RWPE2 (cell line): ENCODE data around the gene GAS2L2.

ENCODE experiments used
- ATAC-seq: fragments of 200-7000 bp; cut with Tn5 transposase; 3 replicates; pipeline ENCODE4 v1.9.1; 2021; ENCODE audit warnings: low read depth
- DNase-seq: peaks from one replicate; pipeline ENCODE4 v3.0.0-alpha.2; 2020; ENCODE audit warnings: low spot score
- H3K27ac ChIP-seq: fragments of 450-650 bp; 2 replicates; pipeline ENCODE4 v1.5.1; 2017; ENCODE audit warnings: mild to moderate bottlenecking; ENCODE audit not compliant: poor library complexity, severe bottlenecking
- H3K27me3 ChIP-seq: fragments of 250-450 bp; sonication (Bioruptor Pico); 2 replicates; pipeline ENCODE4 v1.5.1; 2021; ENCODE audit warnings: mild to moderate bottlenecking, moderate library complexity; ENCODE audit not compliant: insufficient read depth, poor library complexity, severe bottlenecking
- H3K36me3 ChIP-seq: fragments of 250-450 bp; sonication (Bioruptor Pico); 2 replicates; pipeline ENCODE4 v1.5.1; 2020; ENCODE audit warnings: low read depth, mild to moderate bottlenecking, moderate library complexity
- H3K4me1 ChIP-seq: fragments of 250-450 bp; sonication (Bioruptor Pico); 2 replicates; pipeline ENCODE4 v1.5.1; 2021; ENCODE audit warnings: mild to moderate bottlenecking, moderate library complexity; ENCODE audit not compliant: insufficient read depth, poor library complexity, severe bottlenecking
- H3K4me3 ChIP-seq: fragments of 250-450 bp; sonication (Bioruptor Pico); 2 replicates; pipeline ENCODE4 v1.5.1; 2021; ENCODE audit warnings: mild to moderate bottlenecking, moderate library complexity; ENCODE audit not compliant: severe bottlenecking
- H3K9me3 ChIP-seq: fragments of 250-450 bp; sonication (Bioruptor Pico); 2 replicates; pipeline ENCODE4 v1.5.1; 2021; ENCODE audit warnings: mild to moderate bottlenecking, moderate library complexity; ENCODE audit not compliant: severe bottlenecking
- CTCF ChIP-seq: fragments of 450-650 bp; IDR thresholded peaks from one replicate; pipeline ENCODE4 v1.5.1; 2017; ENCODE audit warnings: mild to moderate bottlenecking, moderate library complexity; ENCODE audit not compliant: poor library complexity, severe bottlenecking

GAS2L2 gene

GRCh38 chr17:35717475-35717874 is 35.6 kb downstream of the GAS2L2 start:
- no peak for DNase-seq
- no peaks in the 10 kb centered on the region for H3K27me3 ChIP-seq
- no peaks in the 10 kb centered on the region for H3K9me3 ChIP-seq
- H3K4me3 ChIP-seq = no peak overlapping the region
- no peak overlapping the region for H3K27ac ChIP-seq
- no peak for TF ChIP-seq CTCF
- no peak for ATAC-seq
- peaks cover 89% of the 10 kb centered on the region for H3K36me3 ChIP-seq
- no peaks in the 10 kb centered on the region for H3K4me1 ChIP-seq

GRCh38 chr17:35716897-35717465 is 36.1 kb downstream of the GAS2L2 start:
- Histone ChIP-seq H3K4me3 (no peak overlapping the region), H3K36me3 (peaks cover 89% of the 10 kb centered on the region), H3K9me3 (no peaks in the 10 kb centered on the region), H3K27me3 (no peaks in the 10 kb centered on the region), H3K27ac (no peak overlapping the region), H3K4me1 (no peaks in the 10 kb centered on the region)
- no peak for TF ChIP-seq CTCF
- ATAC-seq (no peak), DNase-seq (no peak)

- Histone ChIP-seq H3K27ac (no peak overlapping the region), H3K4me1 (no peaks in the 10 kb centered on the region), H3K9me3 (no peaks in the 10 kb centered on the region), H3K27me3 (no peaks in the 10 kb centered on the region), H3K36me3 (peaks cover 87% of the 10 kb centered on the region), H3K4me3 (no peak overlapping the region)
- no peak for TF ChIP-seq CTCF
- ATAC-seq (no peak), DNase-seq (no peak)
These were observed 36.9 kb downstream of the GAS2L2 start for GRCh38 chr17:35716173-35716572.

DNA sequence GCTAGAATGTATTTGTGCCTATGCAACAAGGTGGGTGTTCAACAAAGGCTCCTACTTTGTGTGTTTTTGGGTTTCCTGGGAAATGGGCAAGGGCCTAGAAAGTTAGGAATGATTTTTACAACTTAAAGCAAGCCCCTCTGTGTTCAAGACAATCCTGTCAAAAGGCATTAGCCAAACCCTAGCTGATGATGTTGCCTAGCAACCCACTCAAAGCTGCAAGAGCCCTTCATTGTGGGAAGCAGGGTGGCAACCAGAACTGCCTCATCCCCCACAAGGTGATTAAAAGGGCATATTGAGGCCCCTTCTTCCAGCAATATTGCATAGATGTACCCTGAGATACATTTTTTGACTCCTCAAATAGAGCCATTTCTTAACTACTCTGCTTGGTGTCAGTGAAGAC is 37.6 kb downstream of the GAS2L2 start:
- no peak for TF ChIP-seq CTCF
- DNase-seq = no peak
- H3K9me3 ChIP-seq = no peaks in the 10 kb centered on the region
- H3K4me3 ChIP-seq = no peak overlapping the region
- H3K27ac ChIP-seq = no peak overlapping the region
- H3K36me3 ChIP-seq = peaks cover 89% of the 10 kb centered on the region
- H3K27me3 ChIP-seq = no peaks in the 10 kb centered on the region
- no peak for ATAC-seq
- no peaks in the 10 kb centered on the region for H3K4me1 ChIP-seq

DNA sequence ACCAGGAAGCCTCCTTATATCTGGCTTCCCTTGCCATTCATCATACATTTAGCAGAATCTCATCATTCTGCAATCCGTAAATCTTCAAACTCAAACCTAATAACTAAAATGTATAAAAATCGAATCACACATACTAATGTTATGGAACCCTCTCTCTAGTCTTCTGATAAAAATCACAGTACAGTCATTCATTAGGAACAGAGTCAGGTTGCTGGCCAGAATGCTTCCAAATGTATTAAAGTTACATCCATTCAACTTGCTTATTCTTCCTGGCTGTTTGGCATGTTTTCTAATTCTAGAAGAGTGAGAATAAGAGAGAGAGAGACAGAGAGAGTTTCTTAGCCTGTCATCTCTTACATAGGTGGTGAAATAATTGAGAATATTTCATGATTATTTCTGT is 38.1 kb downstream of the GAS2L2 start:
- no peak for DNase-seq
- Histone ChIP-seq H3K27ac (no peak overlapping the region), H3K36me3 (peaks cover 91% of the 10 kb centered on the region), H3K9me3 (no peaks in the 10 kb centered on the region), H3K4me1 (no peaks in the 10 kb centered on the region), H3K27me3 (no peaks in the 10 kb centered on the region), H3K4me3 (no peak overlapping the region)
- ATAC-seq = no peak
- TF ChIP-seq CTCF = no peak
